ENCODE data around the gene ITGB6. TPM values are rescaled to one million over a fixed set of nuclear protein-coding genes. Genes with fewer than 3 reads are reported as not detected.
"Not testable (repeated sequence)": the region's sequence is repeated elsewhere in the genome, so short reads cannot be mapped to it uniquely, and the experiment has no call there.

Gene ITGB6
- total RNA-seq, 1 donor from 2014 or later = 2.0 TPM

DNA sequence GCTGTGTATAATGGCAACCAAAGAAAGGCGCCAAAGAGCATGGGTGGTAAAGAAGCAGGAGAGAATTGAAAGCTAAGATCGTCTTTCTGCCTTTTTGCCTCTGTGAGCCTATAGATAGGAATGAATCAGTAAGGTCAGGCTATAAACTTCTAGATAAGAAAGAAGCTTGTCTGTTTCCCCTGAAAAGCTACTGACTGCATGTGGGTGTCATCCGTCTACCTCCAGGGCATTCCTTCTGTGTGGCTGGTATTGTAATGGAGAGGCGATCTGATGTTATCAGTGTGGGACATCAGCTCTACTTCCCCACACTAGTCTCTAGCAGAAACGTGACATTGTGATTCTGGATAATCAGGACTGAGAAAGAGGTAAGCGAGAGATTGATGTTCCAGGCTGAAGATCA lies 74.2 kb downstream of the ITGB6 start:
- Mint-ChIP-seq H3K27me3 (ENCODE audit: low read depth) (no peaks in the 10 kb centered on the region), H3K27ac (ENCODE audit: unreplicated experiment) (no peak overlapping the region), H3K4me3 (ENCODE audit: unreplicated experiment) (no peak overlapping the region), H3K36me3 (ENCODE audit: low read depth) (no peaks in the 10 kb centered on the region), H3K9me3 (ENCODE audit: low read depth) (no peaks in the 10 kb centered on the region), H3K4me1 (ENCODE audit: low read depth) (peaks cover 9% of the 10 kb centered on the region)
- no peak for TF ChIP-seq CTCF (IDR thresholded peaks at IDR 0.05)
- no peak for DNase-seq (ENCODE audit: low spot score)

- no peaks in the 10 kb centered on the region for H3K9me3 Mint-ChIP-seq (ENCODE audit: low read depth)
- H3K27me3 Mint-ChIP-seq (ENCODE audit: low read depth) = no peaks in the 10 kb centered on the region
- TF ChIP-seq CTCF (IDR thresholded peaks at IDR 0.05) = no peak
- no peak for DNase-seq (ENCODE audit: low spot score)
- H3K36me3 Mint-ChIP-seq (ENCODE audit: low read depth) = no peaks in the 10 kb centered on the region
- no peak overlapping the region for H3K27ac Mint-ChIP-seq (ENCODE audit: unreplicated experiment)
- peaks cover 9% of the 10 kb centered on the region for H3K4me1 Mint-ChIP-seq (ENCODE audit: low read depth)
- no peak overlapping the region for H3K4me3 Mint-ChIP-seq (ENCODE audit: unreplicated experiment)
These were observed 74.7 kb downstream of the ITGB6 start for GRCh38 chr2:160125366-160125765.

DNA sequence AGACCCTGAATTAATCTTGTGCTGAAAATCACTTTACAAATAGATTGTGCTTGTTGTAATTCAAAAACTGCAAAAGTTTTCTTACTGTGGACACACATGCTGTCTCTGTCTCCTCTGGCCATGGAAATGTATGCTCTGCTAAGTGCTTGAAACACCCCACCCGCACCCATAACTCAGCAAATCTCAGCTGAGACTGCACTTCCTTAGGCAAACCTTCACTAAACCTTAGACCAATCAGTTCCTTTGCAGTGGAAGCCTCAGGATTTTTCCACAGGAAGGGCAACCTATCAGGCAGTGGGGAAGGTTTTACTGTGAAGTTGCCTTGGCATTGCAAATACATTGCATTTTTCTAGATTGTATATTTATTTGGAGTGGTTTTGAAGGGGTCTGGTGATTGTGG lies 75.5 kb downstream of the ITGB6 start:
- no peak overlapping the region for H3K4me3 Mint-ChIP-seq (ENCODE audit: unreplicated experiment)
- no peaks in the 10 kb centered on the region for H3K9me3 Mint-ChIP-seq (ENCODE audit: low read depth)
- H3K4me1 Mint-ChIP-seq (ENCODE audit: low read depth) = peaks cover 9% of the 10 kb centered on the region
- DNase-seq (ENCODE audit: low spot score) = no peak
- TF ChIP-seq CTCF (IDR thresholded peaks at IDR 0.05) = no peak
- no peak overlapping the region for H3K27ac Mint-ChIP-seq (ENCODE audit: unreplicated experiment)
- H3K27me3 Mint-ChIP-seq (ENCODE audit: low read depth) = no peaks in the 10 kb centered on the region
- no peaks in the 10 kb centered on the region for H3K36me3 Mint-ChIP-seq (ENCODE audit: low read depth)

- not testable (repeated sequence) for H3K36me3 Mint-ChIP-seq (ENCODE audit: low read depth)
These were observed 85.4 kb downstream of the ITGB6 start for GRCh38 chr2:160114721-160115120.

GRCh38 chr2:160114020-160114419 lies 86.1 kb downstream of the ITGB6 start:
- Mint-ChIP-seq H3K27me3 (ENCODE audit: low read depth) (no peaks in the 10 kb centered on the region), H3K9me3 (ENCODE audit: low read depth) (peaks cover 6% of the 10 kb centered on the region), H3K36me3 (ENCODE audit: low read depth) (peaks cover 5% of the 10 kb centered on the region), H3K4me3 (ENCODE audit: unreplicated experiment) (no peak overlapping the region), H3K27ac (ENCODE audit: unreplicated experiment) (no peak overlapping the region), H3K4me1 (ENCODE audit: low read depth) (peaks cover 34% of the 10 kb centered on the region)
- DNase-seq (ENCODE audit: low spot score) = no peak
- TF ChIP-seq CTCF (IDR thresholded peaks at IDR 0.05) = no peak

More at GRCh38 chr2:160114721-160115120, 85.4 kb downstream of the ITGB6 start:
- not testable (repeated sequence) for DNase-seq (ENCODE audit: low spot score); H3K27ac Mint-ChIP-seq (ENCODE audit: unreplicated experiment); H3K9me3 Mint-ChIP-seq (ENCODE audit: low read depth); H3K27me3 Mint-ChIP-seq (ENCODE audit: low read depth); H3K4me3 Mint-ChIP-seq (ENCODE audit: unreplicated experiment)
- peaks cover 30% of the 10 kb centered on the region for H3K4me1 Mint-ChIP-seq (ENCODE audit: low read depth)

DNA sequence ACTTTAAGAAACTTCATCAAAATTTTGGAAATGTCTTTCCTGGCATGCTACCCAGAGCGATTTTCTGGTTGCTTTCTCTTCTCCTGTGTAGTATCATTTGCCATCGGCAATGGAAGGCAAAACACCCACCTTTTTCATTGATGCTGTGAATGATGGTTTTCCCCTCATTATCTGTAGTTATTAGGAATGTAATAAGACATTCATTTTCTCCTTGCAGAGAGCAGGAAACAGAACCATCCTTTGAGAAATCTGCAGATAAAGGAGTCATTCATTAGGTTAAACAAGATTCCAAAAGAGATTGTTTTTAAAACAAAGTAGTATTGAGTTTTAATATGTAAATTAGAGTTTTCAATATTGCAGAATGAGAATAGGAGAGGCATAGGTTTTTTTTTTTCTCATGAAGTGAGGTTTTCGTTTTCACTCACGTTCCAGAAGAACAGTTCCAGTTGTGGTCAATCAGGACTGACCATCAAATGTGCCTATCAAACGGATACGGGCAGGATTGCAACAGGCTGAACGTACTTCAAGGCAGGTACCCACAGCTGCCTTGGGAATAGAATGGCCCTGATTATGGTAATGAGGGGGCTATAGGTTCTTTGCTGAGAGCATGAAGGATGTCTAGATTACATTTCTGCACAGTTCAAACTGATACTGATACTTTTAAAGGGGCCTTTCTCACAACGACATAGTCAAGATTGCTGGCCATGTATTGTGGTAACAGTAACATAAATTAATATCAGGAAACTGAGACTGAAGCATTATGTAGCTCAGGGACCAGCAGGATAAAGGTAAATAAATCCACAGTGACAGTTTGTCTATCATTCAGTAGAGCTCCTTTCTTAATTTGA lies 87.9 kb downstream of the ITGB6 start:
- H3K36me3 Mint-ChIP-seq (ENCODE audit: low read depth) = peaks cover 3% of the 10 kb centered on the region
- peaks cover 6% of the 10 kb centered on the region for H3K9me3 Mint-ChIP-seq (ENCODE audit: low read depth)
- H3K4me1 Mint-ChIP-seq (ENCODE audit: low read depth) = peaks cover 36% of the 10 kb centered on the region
- H3K27ac Mint-ChIP-seq (ENCODE audit: unreplicated experiment) = no peak overlapping the region
- H3K4me3 Mint-ChIP-seq (ENCODE audit: unreplicated experiment) = no peak overlapping the region
- no peak for TF ChIP-seq CTCF (IDR thresholded peaks at IDR 0.05)
- no peaks in the 10 kb centered on the region for H3K27me3 Mint-ChIP-seq (ENCODE audit: low read depth)
- no peak for DNase-seq (ENCODE audit: low spot score)
